CD4-positive, alpha-beta T cell treated with Interleukin-6 for 4 hours (primary cell): ENCODE data around the gene TINAGL1.
A peak's percentile ranks its signal among the peaks of the same experiment; 100 is the strongest.

Experiments used
- DNase-seq: peaks from one replicate; pipeline ENCODE4 v3.0.0-alpha.2; 2020; ENCODE audit warnings: mixed read lengths

Gene TINAGL1

DNA sequence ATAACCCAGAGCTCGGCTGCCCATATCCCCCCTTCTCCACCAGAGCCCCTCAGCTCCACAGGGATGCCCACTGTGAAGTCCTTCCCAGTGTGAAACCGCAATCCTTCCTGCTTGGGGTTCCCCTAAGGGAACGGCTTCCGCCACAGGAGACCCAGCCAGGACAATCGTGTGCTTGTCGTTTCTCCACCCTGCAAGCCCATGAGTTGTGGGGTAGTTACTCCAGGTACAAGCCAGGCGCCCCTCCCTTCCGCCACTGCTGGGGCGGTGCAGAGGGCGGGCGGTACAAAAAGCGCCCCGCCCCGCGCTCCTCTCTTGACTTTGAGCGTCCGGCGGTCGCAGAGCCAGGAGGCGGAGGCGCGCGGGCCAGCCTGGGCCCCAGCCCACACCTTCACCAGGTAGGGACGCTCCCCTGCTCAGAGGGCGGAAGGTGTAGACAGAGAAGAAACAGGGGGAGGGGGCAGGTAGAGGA lies at the start of gene TINAGL1:
TINAGL1 (plus strand) TSS at position 315 of the 469 bp plus-strand sequence. CDS start 634 bp downstream, outside the sequence.
- no peak for DNase-seq

DNA sequence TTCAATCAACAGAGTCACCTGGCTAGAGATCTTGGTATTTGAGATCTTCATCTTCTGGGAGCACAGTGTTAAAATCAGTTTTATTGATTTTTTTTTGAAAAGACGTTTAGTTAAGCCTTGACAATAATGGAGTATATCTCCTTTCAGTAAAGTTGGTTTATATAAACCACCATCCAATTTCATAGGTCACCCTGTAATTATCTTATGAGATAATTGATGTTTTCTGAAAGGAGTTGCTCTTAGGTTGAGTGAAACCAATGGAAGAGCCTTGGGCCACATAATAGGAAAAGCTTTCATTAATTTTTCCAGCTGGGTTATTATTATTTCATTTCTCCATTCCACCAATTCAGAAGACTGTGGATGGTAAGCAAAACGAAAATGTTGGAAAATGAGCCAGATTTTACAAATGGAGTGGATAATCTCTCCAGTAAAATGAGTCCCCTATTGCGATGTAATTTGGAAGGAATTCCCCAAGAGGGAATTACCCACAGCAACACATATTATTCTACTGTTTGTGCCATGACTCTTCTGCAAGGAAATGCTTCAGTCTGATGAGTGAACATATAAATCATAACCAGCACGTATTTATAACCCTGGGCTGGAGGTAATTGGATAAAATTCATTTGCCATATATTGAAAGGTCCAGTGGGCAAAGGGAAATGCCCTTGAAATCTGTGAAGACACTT lies 46.2 kb upstream of the TINAGL1 start:
- DNase-seq: no peak

DNA sequence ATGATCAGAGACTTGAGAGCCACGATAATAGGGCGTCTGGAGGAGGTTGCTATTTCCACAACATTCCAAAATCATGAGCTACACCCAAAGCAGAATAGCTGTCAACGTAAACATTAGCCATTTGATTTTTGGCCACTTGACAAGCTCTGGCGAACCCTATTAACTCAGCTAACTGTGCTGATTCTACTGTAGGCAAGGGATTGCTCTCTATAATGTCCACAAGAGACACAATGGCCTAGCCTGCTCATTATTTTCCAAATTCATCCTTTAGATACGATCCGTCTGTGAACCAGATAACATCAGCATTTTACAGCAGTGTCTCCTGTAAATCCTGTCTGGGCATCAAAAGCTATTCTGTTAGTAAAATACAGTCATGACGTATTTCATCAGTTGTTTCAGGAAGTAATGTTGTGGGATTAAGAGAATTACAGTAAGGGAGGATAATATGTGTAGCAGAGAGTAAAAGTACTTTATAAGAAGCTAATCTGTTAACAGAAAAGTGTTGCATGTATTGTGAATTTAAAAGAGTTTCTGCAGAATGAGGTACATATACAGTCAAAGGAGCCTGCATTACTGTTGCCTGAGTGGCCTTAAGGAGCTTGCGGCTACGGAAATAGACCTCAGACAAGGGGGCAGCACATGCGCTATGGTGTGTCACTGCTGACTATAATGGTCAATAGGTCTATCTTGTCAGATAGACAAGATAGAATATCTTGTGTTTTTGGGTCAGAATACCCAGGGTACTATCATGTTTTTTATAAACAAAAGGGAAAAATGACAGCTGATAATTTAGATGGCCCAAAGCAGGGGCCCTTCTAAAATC lies 44.9 kb upstream of the TINAGL1 start:
- no peak for DNase-seq

DNA sequence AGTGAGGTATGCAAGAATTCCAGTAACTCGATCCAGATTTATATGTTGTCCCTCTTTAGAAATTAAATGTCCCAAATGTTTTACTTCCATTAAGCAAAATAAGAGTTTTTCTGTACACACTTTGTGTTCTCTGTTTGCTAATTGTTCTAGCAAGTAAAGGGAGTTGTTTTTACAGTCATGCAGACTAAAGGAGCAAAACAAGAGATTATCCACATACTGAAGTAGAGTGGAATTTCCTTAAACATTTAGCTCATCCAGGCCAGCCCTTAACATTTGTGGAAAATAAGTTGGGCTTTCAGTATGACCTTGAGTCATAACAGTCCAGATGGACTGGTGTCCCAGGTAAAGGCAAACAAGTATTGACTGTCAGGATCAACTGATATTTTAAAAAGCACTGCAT lies 44.1 kb upstream of the TINAGL1 start:
- no peak for DNase-seq

GRCh38 chr1:31535561-31535960 lies 40.8 kb upstream of the TINAGL1 start:
- no peak for DNase-seq

DNA sequence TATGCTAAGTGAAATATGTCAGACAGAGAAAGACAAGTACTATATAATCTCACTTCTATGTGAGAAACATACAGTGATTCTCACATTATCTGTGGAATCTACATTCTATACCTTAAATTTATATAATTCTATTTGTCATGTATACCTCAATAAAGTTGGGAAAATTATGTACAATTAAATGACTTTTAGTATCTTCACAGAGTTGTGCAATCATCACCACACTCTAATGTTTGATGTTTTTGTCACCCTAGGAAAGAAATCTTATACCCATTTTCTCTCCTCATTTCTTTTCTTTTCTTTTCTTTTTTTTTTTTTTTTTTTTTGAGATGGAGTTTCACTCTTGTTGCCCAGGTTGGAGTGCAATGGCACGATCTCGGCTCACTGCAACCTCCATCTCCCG lies 37.0 kb upstream of the TINAGL1 start:
- no peak for DNase-seq

- DNase-seq: no peak
Observed at GRCh38 chr1:31541194-31541593, 35.1 kb upstream of the TINAGL1 start.

DNA sequence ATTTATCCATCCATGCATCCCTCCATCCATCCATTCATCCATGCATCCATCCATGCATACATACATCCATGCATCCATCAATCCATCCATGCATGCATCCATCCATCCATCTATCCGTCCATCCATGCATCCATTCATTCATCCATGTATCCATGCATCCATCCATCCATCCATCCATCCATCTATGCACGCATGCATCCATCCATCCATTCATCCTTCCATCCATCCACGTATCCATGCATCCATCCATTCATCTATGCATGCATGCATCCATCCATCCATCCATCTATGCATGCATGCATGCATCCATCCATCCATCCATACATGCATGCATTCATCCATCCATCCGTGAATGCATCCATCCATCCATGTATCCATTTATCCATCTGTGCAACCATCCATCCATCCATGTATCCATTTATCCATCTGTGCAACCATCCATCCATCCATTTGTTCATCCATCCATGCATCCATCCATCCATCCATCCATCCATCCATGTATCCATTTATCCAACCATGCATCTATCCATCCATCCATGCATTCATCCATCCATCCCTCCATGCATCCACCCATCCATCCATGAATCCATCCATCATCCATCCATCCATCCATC lies 30.3 kb upstream of the TINAGL1 start:
- DNase-seq: no peak

DNA sequence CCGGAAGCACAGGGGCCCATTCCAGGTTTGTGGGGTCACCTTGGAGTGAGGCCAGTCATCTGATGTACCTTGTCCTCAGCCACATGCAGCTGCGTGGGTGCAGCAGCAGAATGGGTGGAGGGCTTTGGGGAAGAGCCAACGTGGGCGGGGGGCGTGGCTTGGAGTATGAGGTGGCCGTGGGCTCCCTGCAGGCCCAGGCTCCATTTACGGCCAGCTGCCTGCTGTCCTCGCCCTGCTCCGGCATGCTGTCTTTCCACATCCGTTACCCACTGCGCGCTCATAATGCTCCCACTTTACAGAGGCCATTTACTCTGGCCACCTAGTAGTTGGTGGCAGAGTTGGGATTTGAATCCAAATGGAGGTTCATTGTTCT lies 27.8 kb upstream of the TINAGL1 start:
- DNase-seq: no peak

GRCh38 chr1:31548907-31549808 lies 27.2 kb upstream of the TINAGL1 start:
- DNase-seq: peak; percentile 83

DNA sequence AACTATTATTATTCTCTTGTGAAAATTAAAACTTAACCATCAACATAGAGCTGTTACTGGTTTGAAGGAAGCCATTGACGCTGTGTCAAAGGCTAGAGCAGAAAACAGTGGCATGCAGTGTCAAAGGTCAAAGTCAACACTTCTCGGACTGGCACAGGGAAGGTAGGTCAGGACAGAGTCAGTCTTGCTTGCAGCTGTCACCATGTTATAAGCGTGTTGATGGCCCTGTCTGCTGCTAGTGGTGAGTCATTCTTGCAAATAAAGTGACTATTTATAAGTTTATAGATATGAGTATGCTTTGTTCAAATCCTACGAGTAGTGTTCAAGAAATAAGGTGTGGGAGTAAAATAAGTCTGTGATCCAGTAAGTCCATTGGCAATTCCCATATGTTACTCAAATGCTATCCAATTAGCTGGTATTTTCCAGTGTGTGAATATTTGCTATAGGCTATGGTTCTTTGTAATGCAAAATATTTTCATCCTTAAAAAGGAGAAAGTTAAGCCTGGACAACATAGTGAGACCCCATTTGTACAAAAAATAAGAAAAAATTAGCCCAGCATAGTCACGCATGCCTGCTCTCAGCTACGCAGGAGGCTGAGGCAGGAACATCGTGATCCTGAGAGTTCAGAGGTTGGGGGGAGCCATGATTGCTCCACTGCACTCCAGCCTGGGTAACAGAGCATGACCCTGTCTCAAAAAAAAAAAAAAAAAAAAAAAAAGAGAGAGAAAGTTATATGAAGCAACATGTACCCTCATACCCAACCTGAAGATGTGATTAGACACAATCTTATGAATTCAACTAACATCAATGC lies 26.3 kb upstream of the TINAGL1 start:
- no peak for DNase-seq

GRCh38 chr1:31551208-31551607 lies 25.1 kb upstream of the TINAGL1 start:
- no peak for DNase-seq

- no peak for DNase-seq
Observed at GRCh38 chr1:31552489-31552888, 23.8 kb upstream of the TINAGL1 start.

GRCh38 chr1:31556481-31557006 lies 19.8 kb upstream of the TINAGL1 start:
- no peak for DNase-seq

DNA sequence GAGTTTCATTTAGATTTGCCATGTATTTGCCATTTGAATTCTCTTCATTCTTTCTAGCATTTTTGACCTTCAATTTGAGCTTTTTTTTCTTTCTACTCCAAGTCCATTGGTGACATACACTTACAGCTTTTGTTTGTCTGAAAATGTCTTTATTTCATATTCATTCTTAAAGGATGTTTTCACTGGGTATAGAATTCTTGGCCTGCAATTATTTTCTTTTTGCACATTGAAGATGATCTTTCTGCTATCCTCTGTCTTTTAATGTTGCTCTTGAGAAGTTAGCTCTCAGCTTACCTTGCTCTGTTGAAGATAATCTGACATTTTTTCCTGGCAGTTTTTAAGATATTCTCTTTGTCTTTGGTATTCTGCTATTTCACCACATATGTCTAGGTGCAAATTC lies 16.6 kb upstream of the TINAGL1 start:
- no peak for DNase-seq

GRCh38 chr1:31560394-31560793 lies 15.9 kb upstream of the TINAGL1 start:
- DNase-seq: no peak

GRCh38 chr1:31562707-31563360 lies 13.5 kb upstream of the TINAGL1 start:
- no peak for DNase-seq

- DNase-seq: no peak
Observed at GRCh38 chr1:31564606-31564989, 11.7 kb upstream of the TINAGL1 start.

DNA sequence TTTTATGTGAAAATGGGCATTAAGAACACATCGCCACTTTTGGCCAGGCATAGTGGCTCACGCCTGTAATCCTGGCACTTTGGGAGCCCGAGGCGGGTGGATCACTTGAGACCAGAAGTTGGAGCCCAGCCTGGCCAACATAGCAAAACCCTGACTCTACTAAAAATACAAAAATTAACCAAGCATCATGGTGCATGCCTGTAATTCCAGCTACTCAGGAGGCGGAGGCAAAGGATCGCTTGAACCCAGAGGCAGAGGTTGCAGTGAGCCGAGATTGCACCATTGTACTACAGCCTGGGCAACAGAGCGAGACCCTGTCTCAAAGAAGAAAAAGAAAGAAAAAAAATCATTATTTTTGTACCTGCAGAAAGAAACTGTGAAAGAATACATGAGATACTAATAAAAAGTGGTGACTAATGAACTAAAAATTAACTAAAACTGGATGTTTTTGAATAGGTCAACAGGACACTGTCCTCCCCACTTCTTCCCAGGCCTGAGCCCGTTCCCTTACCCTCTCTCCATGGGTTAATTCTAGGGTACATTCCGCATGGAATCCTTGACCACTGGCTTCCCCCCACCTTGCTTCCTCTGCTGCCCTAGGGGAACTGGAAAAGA lies 8.3 kb upstream of the TINAGL1 start:
- no peak for DNase-seq

- no peak for DNase-seq
Observed at GRCh38 chr1:31568895-31569595, 7.3 kb upstream of the TINAGL1 start.
